Central memory CD8-positive, alpha-beta T cell (primary cell): Measurements from ENCODE around the gene DIPK1A.

Experiments
- ATAC-seq: fragments of 150-1000 bp; cut with Tn5 transposase; replicated peaks from 2 replicates; pipeline ENCODE4 v1.10.0; 2022; ENCODE audit warnings: mild to moderate bottlenecking, moderate FRiP score, moderate number of reproducible peaks; ENCODE audit not compliant: poor library complexity, severe bottlenecking; ENCODE audit errors: extremely low read depth
- DNase-seq, 2 donors: peaks; one replicate each; pipeline ENCODE4 v3.0.0; 2021; ENCODE audit warnings: low spot score in 2 of 2
- H3K27ac Mint-ChIP-seq: one replicate; pipeline ENCODE4 v1.8.0; 2022; ENCODE audit warnings: low read depth, mild to moderate bottlenecking, moderate library complexity, mixed read lengths
- H3K27me3 Mint-ChIP-seq: one replicate; pipeline ENCODE4 v1.8.0; 2022; ENCODE audit warnings: mixed read lengths
- H3K36me3 Mint-ChIP-seq: one replicate; pipeline ENCODE4 v1.8.0; 2022; ENCODE audit warnings: mild to moderate bottlenecking, moderate library complexity, mixed read lengths; ENCODE audit not compliant: insufficient read depth
- H3K4me1 Mint-ChIP-seq: one replicate; pipeline ENCODE4 v1.8.0; 2022; ENCODE audit warnings: mixed read lengths
- H3K4me3 Mint-ChIP-seq: one replicate; pipeline ENCODE4 v1.8.0; 2022; ENCODE audit warnings: mild to moderate bottlenecking, moderate library complexity, mixed read lengths
- H3K9me3 Mint-ChIP-seq: one replicate; pipeline ENCODE4 v1.8.0; 2022; ENCODE audit warnings: mixed read lengths

DIPK1A gene

DNA sequence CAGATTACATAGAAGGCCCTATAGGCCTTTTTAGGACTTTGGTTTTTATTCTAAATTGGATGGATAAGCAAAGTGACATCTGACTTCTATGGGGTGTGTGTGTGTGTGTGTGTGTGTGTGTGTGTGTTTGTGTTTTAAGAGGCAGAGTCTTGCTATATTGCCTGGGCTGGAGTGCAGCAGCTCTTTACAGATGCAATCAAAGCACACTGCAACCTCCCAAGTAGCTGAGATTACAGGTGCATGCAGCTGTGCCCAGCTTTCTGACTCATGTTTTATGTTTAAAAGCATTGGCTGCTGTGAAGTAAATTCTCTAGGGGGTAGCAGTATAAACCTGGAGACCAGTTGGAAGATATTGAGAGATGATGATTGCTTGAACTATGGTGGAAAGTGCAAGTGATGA is 164.0 kb downstream of the DIPK1A start:
- ATAC-seq: no peak
- H3K4me3 Mint-ChIP-seq: no peak overlapping the region
- H3K36me3 Mint-ChIP-seq: no peaks in the 10 kb centered on the region
- no peaks in the 10 kb centered on the region for H3K9me3 Mint-ChIP-seq
- no peak for DNase-seq
- H3K27ac Mint-ChIP-seq: no peak overlapping the region
- peaks cover 36% of the 10 kb centered on the region for H3K27me3 Mint-ChIP-seq
- no peaks in the 10 kb centered on the region for H3K4me1 Mint-ChIP-seq

DNA sequence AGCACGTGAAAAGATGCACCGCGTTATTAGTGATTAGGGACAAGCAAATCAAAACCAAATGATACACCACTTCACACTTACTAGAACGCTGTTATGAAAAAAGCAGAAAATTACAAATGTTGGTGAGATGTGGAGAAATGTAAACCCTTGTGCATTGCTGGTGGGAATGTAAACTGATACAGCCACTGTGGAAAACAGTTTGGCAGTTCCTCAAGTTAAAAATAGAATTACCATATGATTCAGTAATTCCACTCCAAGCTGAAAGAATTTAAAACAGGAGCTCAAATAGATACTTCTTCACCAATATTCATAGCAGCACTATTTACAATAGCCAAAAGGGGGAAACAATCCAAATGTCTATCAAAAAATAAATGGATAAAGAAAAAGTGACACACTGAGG is 166.1 kb downstream of the DIPK1A start:
- Mint-ChIP-seq H3K27me3 (peaks cover 54% of the 10 kb centered on the region), H3K4me3 (no peak overlapping the region), H3K4me1 (no peaks in the 10 kb centered on the region), H3K36me3 (no peaks in the 10 kb centered on the region), H3K27ac (no peak overlapping the region), H3K9me3 (no peaks in the 10 kb centered on the region)
- DNase-seq (no peak), ATAC-seq (no peak)

DNA sequence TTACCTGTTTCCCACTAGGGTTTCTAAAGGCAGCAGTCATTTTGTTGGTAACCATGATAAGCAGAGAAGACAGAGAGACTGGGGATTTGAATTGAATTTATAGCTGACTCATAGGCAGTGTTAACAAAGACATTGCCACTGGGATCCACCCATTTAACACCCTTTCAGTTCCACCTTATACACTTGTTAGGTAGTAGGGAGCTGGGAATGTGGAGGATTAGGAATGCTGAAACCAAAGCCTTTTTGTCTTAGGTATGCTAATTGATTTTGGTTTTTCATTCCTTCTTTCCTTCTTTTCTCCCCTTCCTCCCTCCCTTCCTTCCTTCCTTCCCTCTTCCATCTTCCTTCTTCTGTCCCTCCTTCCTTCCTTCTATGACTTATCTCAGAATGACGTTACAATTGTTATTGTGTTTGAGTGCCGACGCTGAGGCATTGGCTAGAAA is 168.9 kb downstream of the DIPK1A start:
- no peaks in the 10 kb centered on the region for H3K36me3 Mint-ChIP-seq
- peaks cover 61% of the 10 kb centered on the region for H3K27me3 Mint-ChIP-seq
- H3K9me3 Mint-ChIP-seq: no peaks in the 10 kb centered on the region
- no peak for ATAC-seq
- DNase-seq: no peak
- no peaks in the 10 kb centered on the region for H3K4me1 Mint-ChIP-seq
- H3K4me3 Mint-ChIP-seq: no peak overlapping the region
- H3K27ac Mint-ChIP-seq: no peak overlapping the region
